NCI-H1092 (cell line): Measurements from ENCODE around the gene MAN1C1.
A peak's percentile ranks its signal among the peaks of the same experiment; 100 is the strongest.

Experiments used
- DNase-seq: peaks from one replicate; lab custom pipeline; 2025; lab: John Stamatoyannopoulos, UW

MAN1C1 gene

DNA sequence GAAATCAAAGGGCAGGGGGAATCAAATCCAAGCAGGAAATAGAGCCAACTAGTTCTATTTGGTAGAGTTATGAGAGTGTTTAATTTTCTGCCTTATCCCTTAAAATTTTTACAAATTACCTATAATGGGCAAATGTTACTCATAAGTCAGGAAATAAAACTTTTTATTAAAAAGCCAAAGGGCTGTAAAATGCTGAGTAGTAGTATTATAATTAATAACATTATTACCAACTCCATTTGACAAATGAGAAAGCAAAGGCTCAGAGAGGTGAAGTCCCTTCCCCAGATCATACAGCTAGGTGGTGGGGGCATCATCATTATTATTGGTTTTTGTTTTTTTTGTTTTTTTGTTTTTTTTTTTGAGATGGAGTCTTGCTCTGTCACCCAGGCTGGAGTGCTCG lies 186.8 kb downstream of the MAN1C1 start:
- DNase-seq, result no peak

DNA sequence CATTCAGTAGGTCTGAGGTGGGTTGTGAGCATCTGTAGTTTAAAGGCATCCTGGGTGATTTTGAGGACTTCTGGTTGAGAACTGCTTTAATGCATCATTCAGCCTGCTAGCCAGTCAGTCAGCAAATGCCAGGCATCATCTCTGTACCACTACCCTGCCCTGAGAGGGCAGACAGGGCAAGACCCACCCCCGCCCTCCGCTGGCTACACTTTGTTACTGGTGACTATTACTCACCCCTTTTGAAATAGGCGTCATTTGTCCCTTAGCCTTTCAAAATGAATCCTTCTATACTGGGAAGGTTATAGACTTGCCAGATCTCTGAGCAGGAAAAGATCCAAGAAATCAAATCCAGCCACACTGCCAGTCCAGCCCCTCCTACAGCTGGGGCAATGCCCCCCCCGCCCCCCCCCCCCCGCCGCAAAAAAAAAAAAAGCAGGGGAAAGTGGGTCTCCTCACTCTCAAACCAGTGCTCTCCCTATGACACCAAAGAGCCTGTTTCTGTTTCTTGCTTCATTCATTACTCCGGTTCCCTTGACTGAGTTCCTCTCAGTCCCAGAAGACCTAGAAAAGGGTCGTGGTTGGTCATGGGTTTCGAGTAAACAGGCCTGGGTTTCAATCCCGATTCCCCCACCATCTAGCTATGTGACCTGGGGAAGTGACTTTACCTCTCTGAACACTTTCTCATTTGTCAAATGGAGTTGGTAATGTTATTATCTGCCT lies 187.8 kb downstream of the MAN1C1 start:
- DNase-seq, result no peak

DNA sequence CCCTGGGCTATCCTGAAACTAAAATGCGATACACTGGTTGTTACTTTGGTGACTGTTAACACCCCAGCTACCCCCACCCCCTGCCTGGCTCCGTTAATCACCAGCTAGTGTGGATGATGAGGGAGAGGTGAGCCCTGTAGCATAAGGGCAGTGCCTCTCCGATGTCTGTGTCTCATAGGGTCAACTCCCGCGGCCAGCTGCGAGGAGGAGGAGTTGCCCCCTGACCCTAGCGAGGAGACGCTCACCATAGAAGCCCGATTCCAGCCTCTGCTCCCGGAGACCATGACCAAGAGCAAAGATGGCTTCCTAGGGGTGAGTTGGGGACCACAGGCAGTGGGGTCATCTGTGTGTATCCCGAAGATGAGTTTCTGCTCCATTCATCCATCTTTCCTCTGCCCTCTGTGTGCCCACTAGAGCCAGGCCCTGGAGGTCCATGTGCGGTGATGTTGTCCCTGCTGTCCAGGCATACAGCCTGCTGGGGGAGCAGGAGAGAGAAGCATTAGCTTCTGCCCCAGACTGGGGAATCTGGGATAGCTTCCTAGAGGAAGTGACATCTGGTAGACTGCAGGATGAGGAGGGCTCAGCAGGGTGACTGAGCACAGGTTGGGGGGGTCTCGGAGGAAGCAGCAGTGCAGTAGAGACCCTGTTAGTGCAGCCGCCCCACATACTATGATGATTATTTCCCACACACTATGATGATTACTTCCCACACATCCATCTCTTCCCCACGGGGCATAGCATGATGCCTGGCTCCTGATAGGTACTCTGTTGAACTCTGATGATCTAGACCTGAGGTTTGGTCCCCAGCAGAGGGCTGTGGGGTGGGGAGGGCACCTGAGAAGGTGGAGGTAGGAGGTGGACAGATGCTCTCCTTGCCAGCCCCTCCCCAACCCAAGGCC lies 188.6 kb downstream of the MAN1C1 start:
- DNase-seq, result no peak

DNA sequence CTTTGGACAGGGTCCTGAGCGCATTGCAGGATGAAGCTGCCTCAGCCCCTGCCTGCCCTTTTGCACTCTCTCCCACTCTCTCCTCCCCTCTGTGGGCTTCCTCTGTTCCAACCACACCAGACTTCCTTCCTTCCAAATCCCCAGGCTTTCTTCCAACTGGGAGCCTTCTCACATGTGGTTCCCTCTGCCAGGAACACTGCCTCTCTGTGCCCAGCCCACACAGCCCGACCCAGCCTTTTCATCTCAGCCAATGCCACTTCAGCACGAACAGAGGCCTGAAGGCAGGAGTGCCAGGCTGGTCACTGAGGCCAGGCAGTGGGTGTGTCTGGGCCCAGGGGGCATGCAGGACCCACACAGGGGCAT lies 189.3 kb downstream of the MAN1C1 start:
- DNase-seq, result no peak

DNA sequence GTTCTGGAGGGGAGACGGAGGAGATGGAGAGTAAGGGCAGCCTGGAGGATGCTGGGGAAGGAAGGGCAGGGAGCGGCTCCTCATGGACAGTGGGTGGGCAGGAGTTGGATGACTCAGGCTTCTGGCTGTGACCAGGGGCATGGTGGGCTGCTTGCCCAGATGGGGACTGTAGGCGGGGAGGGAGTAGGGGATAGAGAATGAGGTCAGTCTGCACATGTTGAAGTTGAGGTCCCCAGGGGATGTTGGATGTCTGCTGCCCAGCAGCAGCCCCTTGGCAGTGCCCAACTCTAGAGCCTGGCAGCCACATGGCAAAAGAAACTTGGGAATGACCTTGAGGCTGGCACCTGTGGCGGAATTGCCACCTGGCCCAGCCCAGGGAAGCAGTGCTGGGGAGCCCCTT lies 189.8 kb downstream of the MAN1C1 start:
- no peak for DNase-seq

DNA sequence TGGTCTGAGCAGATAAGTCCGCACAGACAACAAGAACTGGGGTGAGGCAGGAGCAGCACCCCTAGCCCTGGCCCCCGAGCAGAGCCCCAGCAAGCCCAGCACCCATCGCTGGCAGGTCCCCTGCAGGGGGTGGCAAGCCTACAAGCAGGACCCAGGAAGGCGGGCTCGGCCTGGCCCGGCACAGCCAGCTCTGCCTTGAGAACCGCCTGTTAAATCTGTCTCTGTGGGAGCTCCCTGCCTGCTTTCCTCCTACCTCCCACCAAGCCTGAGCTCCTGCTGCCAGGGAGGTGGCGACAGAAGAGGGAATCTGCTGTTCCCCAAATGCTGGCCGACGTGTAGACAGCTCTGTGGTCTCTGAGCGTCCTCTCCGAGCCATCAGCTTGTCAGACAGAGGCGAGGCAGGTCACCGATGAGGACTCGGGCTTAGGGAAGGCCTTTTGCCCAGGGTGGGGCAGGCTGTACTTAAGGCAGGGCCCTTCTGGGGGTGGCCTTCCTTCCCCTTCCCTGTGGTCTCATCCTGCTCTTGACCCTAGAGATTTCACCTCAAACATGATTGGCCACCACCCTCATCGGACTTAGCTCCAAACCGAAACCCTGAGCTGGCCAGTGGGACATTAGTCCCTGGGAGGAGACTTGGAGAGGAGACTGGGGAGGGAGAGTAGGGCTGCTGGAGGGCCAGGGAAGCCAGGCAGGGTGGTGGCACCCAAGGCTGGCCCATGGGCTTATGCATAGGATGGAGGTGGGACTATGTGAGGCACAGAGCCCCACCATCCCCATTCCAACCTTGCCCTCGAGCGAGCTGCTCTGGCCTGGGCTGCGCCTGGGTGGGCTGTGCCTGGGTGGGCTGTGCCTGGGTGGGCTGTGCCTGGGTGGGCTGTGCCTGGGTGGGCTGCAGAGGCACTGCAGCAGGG lies 191.1 kb downstream of the MAN1C1 start:
- no peak for DNase-seq

DNA sequence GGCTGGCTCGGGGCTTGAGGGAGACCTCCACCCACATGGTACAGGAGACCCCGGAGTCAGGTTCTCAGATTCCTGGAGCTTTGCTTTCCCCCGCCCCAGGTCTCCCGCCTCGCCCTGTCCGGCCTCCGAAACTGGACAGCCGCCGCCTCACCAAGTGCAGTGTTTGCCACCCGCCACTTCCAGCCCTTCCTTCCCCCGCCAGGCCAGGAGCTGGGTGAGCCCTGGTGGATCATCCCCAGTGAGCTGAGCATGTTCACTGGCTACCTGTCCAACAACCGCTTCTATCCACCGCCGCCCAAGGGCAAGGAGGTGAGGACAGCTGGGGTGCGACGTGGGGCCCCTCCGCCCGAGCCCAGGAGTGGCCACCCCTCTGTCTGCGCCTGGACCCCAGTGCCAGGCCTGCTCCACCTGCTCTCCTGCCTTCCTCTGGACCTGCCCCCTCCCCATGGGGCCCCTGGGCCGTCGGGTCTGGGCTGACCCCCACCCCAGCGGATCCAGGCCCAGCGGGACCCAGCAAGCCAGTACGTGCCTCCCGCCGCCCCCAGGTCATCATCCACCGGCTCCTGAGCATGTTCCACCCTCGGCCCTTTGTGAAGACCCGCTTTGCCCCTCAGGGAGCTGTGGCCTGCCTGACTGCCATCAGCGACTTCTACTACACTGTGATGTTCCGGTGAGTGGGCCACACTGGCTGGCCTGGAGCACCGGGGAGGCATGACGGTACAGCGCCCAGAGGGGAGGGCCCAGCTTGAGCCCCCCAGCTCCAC lies 192.1 kb downstream of the MAN1C1 start:
- no peak for DNase-seq

DNA sequence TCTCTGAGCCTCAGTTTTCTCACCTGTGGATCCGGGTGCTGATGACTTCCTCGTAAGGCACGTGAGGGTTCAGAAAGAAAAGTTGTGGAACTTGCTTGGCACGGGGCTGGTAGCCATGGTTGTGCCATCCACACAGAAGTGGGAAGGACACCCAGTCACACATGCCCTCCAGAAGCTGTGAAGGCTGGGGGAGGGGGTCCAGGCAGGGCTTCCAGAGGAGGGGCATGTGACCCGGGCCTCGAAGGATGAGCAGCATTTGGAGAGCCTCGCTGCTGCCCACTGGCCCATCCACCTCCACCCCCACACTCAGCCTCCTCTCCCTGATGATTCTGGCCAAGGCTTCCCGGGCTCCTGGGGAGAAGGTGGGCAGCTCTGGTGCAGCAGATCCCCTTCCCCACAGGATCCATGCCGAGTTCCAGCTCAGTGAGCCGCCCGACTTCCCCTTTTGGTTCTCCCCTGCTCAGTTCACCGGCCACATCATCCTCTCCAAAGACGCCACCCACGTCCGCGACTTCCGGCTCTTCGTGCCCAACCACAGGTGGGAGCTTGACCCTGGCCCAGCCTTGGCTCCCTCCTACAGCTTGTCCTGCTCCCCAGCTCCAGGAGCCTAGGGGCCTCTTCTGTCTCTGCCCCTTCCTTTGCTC lies 192.8 kb downstream of the MAN1C1 start:
- no peak for DNase-seq

DNA sequence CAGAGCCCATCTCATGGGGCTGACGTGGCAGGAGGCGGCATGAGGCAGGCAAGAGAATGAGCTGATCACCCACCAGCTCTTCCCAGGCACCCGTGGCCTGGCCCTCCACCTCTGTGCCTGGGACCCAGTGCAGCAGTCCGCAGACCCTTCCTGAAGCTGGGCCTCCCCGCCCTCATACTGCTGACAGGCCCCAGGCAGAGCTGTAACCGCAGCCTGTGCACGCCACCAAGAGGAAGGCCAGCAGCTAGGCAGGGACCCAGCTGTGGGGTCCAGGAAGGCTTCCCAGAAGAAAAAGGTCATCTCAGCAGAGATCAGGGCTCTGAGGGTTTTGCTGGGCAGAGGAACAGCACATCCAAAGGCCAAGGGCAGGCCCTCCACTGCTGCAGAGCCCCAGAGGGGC lies 193.3 kb downstream of the MAN1C1 start:
- DNase-seq, result no peak

DNA sequence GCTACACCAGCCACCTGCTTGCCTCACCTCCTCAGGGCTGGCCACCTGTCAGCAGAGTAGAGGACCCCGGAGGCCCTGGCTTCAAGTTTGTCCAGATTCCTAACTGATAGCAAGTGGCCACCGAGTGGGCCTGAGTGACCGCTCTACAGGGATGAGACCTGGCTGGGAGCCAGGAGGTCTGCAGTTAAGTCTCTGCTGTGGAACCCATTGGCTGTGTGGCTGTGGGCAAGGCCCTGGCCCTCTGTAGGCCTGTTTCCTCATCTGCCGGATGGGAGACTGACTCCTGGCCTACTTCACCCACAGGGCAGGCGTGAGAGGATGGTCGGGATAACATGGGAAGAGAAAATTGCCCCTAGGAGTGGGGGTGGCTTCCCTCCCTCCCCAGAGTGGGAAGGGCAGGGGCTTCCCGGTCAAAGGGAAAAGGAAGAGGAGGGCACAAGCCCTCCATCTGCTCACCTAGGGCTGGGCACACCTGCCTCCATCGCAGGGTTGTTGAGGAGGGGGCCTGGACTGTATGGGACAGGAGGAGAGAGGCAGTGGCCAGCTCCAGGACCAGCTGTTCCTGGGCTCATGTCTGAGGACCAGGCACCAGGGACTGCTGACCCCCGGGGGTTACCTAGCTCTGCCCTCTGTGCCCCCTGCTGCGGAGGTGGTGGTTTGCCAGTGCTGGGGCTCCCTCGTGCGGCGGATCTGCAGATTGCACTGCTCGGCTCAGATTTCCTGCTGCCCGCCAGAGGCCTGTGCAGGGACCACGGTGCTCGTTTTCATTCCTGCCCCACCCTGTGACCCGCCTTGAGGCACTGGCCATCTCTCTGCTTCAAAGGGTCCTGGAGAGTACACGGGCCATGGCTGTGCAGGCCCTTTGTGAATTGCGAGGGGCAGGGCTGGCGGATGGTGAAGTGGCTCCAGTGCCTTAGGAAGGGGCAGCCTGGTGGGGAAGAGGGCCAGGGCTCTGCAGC lies 194.0 kb downstream of the MAN1C1 start:
- peak; percentile 60 for DNase-seq

DNA sequence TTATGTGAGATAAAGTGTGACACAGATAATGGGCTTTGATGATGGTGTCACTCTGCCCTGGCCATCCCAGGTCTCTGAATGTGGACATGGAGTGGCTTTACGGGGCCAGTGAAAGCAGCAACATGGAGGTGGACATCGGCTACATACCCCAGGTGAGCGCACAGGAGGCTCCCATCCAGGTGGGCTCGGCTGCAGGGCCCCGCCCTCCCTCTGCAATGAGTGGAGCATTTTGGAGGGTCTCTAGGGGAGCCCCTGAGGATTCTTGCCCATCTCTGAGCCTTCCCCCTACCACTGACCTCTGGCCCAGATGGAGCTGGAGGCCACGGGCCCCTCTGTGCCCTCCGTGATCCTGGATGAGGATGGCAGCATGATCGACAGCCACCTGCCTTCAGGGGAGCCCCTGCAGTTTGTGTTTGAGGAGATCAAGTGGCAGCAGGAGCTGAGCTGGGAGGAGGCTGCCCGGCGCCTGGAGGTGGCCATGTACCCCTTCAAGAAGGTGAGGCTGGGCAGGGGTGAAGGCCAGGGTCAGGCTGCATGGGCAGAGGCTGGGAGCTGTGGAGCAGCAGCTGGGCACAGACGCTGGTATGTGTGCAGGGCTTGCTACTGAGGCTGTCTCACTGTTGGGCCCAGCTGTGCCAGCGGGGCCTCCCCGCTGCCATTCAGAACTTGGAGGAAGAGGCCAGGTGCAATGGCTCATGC lies 194.9 kb downstream of the MAN1C1 start:
- no peak for DNase-seq

DNA sequence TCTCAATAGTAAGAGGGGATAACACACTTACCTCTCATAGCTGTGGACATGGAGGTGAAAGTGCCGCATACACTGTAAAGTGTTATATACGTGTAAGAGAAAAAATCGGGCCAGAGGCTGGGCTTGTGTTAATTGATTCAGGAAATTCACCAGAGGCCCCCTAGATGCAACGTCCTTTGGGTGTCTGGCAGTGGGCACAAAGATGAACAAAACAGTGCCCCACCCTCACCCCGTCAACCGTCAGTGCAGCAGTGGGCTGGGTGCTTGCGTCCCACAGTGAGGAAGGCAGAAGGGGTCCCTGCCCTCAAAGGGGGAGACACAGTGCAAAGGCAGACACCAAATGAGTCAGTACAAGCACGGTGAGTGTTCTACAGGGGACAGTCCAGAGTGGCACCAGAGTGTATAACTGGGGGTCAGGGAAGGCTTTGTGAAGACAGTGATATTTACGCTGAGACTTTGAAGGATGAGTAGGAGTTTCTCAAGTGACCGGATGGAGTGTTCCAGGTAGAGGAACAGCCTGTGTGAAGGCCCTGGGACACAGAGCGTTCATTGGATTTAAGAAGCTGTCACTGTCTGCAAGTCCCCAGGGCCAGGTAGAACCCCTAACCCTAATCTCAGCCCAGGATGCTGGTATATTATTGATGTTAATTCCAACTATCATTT lies 196.6 kb downstream of the MAN1C1 start:
- no peak for DNase-seq

DNA sequence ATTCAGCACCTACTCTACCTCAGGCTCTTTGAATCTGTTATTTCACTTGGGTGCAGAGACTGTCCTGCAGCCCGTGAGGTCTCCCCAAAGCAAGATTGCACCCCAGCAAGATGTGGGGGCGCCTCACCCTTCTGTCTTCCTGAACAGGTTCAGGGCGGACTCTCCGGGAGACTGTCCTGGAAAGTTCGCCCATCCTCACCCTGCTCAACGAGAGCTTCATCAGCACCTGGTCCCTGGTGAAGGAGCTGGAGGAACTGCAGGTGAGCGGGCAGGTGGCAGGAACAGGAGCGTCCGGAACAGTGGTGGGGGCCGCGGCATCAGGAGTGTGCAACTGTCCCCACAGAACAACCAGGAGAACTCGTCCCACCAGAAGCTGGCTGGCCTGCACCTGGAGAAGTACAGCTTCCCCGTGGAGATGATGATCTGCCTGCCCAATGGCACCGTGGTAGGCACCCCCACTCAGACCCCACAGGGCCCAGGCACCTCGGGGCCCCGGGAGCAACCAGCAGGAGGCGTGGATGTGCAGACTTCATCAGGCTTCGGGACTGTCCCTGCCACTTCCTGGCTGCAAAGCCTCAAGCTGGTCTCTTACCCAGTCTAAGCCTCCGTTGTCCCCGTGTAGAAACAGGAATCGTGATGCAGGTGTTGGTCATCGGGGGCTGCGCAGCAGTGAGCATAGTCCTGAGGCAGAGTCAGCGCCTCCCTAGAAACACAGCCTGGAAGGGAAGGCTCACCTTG lies 197.3 kb downstream of the MAN1C1 start:
- no peak for DNase-seq

DNA sequence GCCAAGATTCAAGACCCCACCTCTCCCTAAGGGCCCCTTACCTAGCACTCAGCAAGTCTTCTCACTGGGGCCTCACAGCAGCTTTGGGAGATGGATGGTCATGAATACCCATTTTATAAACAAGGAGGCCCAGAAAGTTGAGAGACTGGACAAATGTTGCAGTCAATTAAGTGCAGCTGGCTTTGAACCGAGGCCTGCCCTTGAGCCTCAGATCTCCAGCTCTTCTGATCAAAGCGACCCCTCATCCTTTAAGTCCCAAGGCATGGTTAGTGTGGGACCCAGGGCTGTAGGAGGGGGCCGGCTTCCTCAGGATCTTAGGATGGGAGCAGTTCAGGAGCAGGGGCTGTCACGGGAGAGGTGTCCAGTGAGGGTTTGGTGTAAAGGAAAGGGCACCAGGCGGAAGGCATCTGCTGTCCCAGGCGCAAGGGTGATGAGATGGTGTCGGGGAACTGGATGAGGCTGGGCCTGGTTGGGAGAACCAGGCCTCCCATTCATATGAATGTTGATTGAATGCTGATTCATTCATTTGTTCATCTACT lies 198.0 kb downstream of the MAN1C1 start:
- DNase-seq, result no peak

DNA sequence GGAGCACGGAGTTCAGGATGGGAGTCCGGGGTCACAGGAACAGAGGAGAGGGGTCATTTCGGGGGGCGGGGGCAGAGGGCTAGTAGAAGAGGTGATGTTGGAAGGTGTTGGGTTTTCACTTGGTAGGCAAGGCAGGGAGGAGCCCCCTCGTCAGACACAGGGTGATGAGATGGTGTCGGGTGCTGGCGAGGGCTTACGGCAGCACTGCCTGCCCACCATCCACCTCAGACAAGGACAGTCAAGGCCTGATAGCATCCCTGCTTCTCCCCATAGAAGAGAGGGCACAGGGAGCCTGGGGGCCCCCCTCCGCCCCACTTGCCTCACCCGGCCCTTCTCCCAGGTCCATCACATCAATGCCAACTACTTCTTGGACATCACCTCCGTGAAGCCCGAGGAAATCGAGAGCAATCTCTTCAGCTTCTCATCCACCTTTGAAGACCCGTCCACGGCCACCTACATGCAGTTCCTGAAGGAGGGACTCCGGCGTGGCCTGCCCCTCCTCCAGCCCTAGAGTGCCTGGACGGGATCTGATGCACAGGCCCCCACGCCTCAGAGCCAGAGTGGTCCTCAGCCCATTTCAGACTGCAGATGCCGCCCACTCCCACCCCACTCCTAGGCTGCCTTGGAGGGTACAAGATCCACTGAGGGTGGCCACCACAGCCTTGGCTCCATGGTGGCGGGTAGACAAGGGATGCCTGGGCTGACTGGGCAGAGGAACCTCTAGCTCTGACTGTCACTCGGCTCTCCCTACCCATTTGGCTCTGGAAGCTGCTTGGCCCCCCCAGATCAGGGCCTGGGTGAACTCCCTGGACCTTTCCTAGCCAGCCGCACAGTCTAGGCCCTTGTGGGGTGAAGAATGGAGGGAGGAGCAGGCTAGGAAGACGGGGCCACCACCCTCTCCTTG lies 198.9 kb downstream of the MAN1C1 start:
- DNase-seq, result no peak

DNA sequence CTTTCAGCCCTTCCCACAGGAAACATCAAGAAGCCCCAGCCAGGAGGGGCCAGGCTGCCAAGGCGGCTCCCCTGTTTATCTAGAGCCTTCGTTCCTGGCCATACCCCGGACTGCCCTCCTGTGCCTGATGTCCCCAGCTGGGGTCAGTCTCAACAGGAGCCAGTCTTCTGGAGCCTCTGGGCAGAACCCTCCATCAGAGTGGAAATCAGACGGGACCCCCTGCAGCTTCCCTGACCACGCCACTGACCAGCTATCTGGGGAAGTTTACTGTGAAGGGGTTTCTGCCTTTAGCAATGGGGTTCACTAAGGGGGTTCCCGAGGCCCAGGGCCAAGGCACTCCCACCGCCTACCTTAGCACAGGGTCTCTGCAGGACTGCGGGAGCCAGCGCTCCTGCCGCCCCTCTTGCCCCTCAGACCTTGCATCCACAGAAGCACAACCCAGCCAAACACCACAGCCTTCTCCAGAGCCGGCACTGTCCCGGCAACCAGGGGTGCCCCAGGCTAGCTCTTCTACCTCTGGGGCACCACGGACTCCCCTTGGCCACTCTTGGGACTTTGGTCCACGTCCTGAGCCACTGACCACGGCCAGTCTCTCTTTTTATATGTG lies 199.6 kb downstream of the MAN1C1 start:
- no peak for DNase-seq
